Activated T-helper 2 cell treated with anti-CD3 and anti-CD28 coated beads, Interferon-gamma antibody, Interleukin-2, Interleukin-4, amounts not matched to agents 10 μg/mL and 5 μg/mL and 100 μg/mL, durations not matched to agents 14 hours and 24 hours and 36 hours (primary cell): ENCODE results near the gene EID3. TPM values are rescaled to one million over a fixed set of nuclear protein-coding genes. Genes with fewer than 3 reads are reported as not detected.
A peak's percentile ranks its signal among the peaks of the same experiment; 100 is the strongest.
"Not testable (repeated sequence)": the region's sequence is repeated elsewhere in the genome, so short reads cannot be mapped to it uniquely, and the experiment has no call there.

Experiments used
- DNase-seq: peaks from one replicate; pipeline ENCODE4 v3.0.0; 2021; ENCODE audit warnings: low spot score
- H3K27ac Mint-ChIP-seq: one replicate; pipeline ENCODE4 v1.8.0; 2021; ENCODE audit warnings: mixed read lengths
- H3K27me3 Mint-ChIP-seq: one replicate; pipeline ENCODE4 v1.8.0; 2021; ENCODE audit warnings: low read depth, mixed read lengths
- H3K36me3 Mint-ChIP-seq: one replicate; pipeline ENCODE4 v1.8.0; 2021; ENCODE audit warnings: low read depth, mixed read lengths
- H3K4me1 Mint-ChIP-seq: one replicate; pipeline ENCODE4 v1.8.0; 2021; ENCODE audit warnings: low read depth, mixed read lengths
- H3K4me3 Mint-ChIP-seq: one replicate; pipeline ENCODE4 v1.8.0; 2021; ENCODE audit warnings: low read depth, mild to moderate bottlenecking, moderate library complexity, mixed read lengths
- H3K9me3 Mint-ChIP-seq: one replicate; pipeline ENCODE4 v1.8.0; 2021; ENCODE audit warnings: mixed read lengths
- intact Hi-C: fragments of 100-400 bp; cut with micrococcal nuclease; formaldehyde crosslinking; loops from one replicate; pipeline ENCODE4 v1.15.1; 2023
- total RNA-seq: library from RNA; stranded (reverse); gene quantifications from 2 replicates; pipeline ENCODE4 v1.2.3, GENCODE V29; 2022

The EID3 gene
- total RNA-seq, 1 donor from 2014 or later, result 9.4 TPM

GRCh38 chr12:104319918-104320626 is 16.5 kb downstream of the EID3 start:
- Mint-ChIP-seq H3K27ac (peak overlapping the region; percentile 17), H3K4me1 (peaks cover 8% of the 10 kb centered on the region), H3K36me3 (peaks cover 66% of the 10 kb centered on the region), H3K9me3 (no peaks in the 10 kb centered on the region), H3K27me3 (no peaks in the 10 kb centered on the region), H3K4me3 (no peak overlapping the region)
- intact Hi-C loops, result no loop called here
- DNase-seq, result no peak

GRCh38 chr12:104320627-104321024 is 17.1 kb downstream of the EID3 start:
- intact Hi-C loops, result no loop called here
- peaks cover 4% of the 10 kb centered on the region for H3K4me1 Mint-ChIP-seq
- peaks cover 64% of the 10 kb centered on the region for H3K36me3 Mint-ChIP-seq
- no peaks in the 10 kb centered on the region for H3K27me3 Mint-ChIP-seq
- H3K27ac Mint-ChIP-seq, result no peak overlapping the region
- no peak for DNase-seq
- no peaks in the 10 kb centered on the region for H3K9me3 Mint-ChIP-seq
- H3K4me3 Mint-ChIP-seq, result no peak overlapping the region

- Mint-ChIP-seq H3K4me3 (no peak overlapping the region), H3K9me3 (no peaks in the 10 kb centered on the region), H3K36me3 (peaks cover 65% of the 10 kb centered on the region), H3K4me1 (peaks cover 4% of the 10 kb centered on the region), H3K27ac (no peak overlapping the region), H3K27me3 (no peaks in the 10 kb centered on the region)
- intact Hi-C loops, result no loop called here
- no peak for DNase-seq
These were observed 18.4 kb downstream of the EID3 start for GRCh38 chr12:104321949-104322348.

- H3K4me1 Mint-ChIP-seq, intact Hi-C loops: not testable (repeated sequence)
These were observed 19.0 kb downstream of the EID3 start for GRCh38 chr12:104322533-104322932.

GRCh38 chr12:104323899-104324298 is 20.4 kb downstream of the EID3 start:
- no peak for DNase-seq
- intact Hi-C loops, result no loop called here
- Mint-ChIP-seq H3K27me3 (no peaks in the 10 kb centered on the region), H3K36me3 (peaks cover 69% of the 10 kb centered on the region), H3K4me3 (no peak overlapping the region), H3K9me3 (no peaks in the 10 kb centered on the region), H3K4me1 (peaks cover 4% of the 10 kb centered on the region), H3K27ac (no peak overlapping the region)

More at GRCh38 chr12:104322533-104322932, 19.0 kb downstream of the EID3 start:
- not testable (repeated sequence) for H3K4me3 Mint-ChIP-seq, H3K27ac Mint-ChIP-seq, DNase-seq, H3K9me3 Mint-ChIP-seq, H3K27me3 Mint-ChIP-seq
- peaks cover 70% of the 10 kb centered on the region for H3K36me3 Mint-ChIP-seq

- H3K9me3 Mint-ChIP-seq, intact Hi-C loops, DNase-seq, H3K27ac Mint-ChIP-seq, H3K4me1 Mint-ChIP-seq, H3K27me3 Mint-ChIP-seq, H3K4me3 Mint-ChIP-seq: not testable (repeated sequence)
- H3K36me3 Mint-ChIP-seq, result peaks cover 54% of the 10 kb centered on the region
These were observed 24.7 kb downstream of the EID3 start for GRCh38 chr12:104328278-104328677.

GRCh38 chr12:104328790-104329189 is 25.3 kb downstream of the EID3 start:
- no peak for DNase-seq
- Mint-ChIP-seq H3K4me1 (no peaks in the 10 kb centered on the region), H3K4me3 (no peak overlapping the region), H3K36me3 (peaks cover 57% of the 10 kb centered on the region), H3K27me3 (no peaks in the 10 kb centered on the region), H3K9me3 (no peaks in the 10 kb centered on the region), H3K27ac (no peak overlapping the region)
- intact Hi-C loops, result no loop called here

- no peak overlapping the region for H3K27ac Mint-ChIP-seq
- no peak for DNase-seq
- no peaks in the 10 kb centered on the region for H3K4me1 Mint-ChIP-seq
- no peaks in the 10 kb centered on the region for H3K27me3 Mint-ChIP-seq
- H3K4me3 Mint-ChIP-seq, result no peak overlapping the region
- peaks cover 59% of the 10 kb centered on the region for H3K36me3 Mint-ChIP-seq
- no peaks in the 10 kb centered on the region for H3K9me3 Mint-ChIP-seq
- intact Hi-C loops, result no loop called here
These were observed 26.4 kb downstream of the EID3 start for GRCh38 chr12:104329707-104330532.

- no peak overlapping the region for H3K27ac Mint-ChIP-seq
- intact Hi-C loops, result no loop called here
- no peak for DNase-seq
- no peak overlapping the region for H3K4me3 Mint-ChIP-seq
- H3K27me3 Mint-ChIP-seq, result no peaks in the 10 kb centered on the region
- H3K36me3 Mint-ChIP-seq, result peaks cover 55% of the 10 kb centered on the region
- no peaks in the 10 kb centered on the region for H3K9me3 Mint-ChIP-seq
- no peaks in the 10 kb centered on the region for H3K4me1 Mint-ChIP-seq
These were observed 27.8 kb downstream of the EID3 start for GRCh38 chr12:104331376-104331775.

- H3K4me1 Mint-ChIP-seq, H3K9me3 Mint-ChIP-seq, H3K27me3 Mint-ChIP-seq, intact Hi-C loops, H3K4me3 Mint-ChIP-seq, DNase-seq, H3K27ac Mint-ChIP-seq: not testable (repeated sequence)
- H3K36me3 Mint-ChIP-seq, result peaks cover 51% of the 10 kb centered on the region
These were observed 28.7 kb downstream of the EID3 start for GRCh38 chr12:104332273-104332672.

GRCh38 chr12:104333692-104334255 is 30.2 kb downstream of the EID3 start:
- no peaks in the 10 kb centered on the region for H3K27me3 Mint-ChIP-seq
- intact Hi-C loops, result no loop called here
- no peak overlapping the region for H3K4me3 Mint-ChIP-seq
- H3K9me3 Mint-ChIP-seq, result no peaks in the 10 kb centered on the region
- no peak for DNase-seq
- peaks cover 50% of the 10 kb centered on the region for H3K36me3 Mint-ChIP-seq
- H3K4me1 Mint-ChIP-seq, result peaks cover 2% of the 10 kb centered on the region
- no peak overlapping the region for H3K27ac Mint-ChIP-seq

GRCh38 chr12:104334581-104334980 is 31.0 kb downstream of the EID3 start:
- Mint-ChIP-seq H3K27me3 (no peaks in the 10 kb centered on the region), H3K4me1 (peaks cover 2% of the 10 kb centered on the region), H3K4me3 (no peak overlapping the region), H3K36me3 (peaks cover 52% of the 10 kb centered on the region), H3K27ac (no peak overlapping the region), H3K9me3 (no peaks in the 10 kb centered on the region)
- DNase-seq, result no peak
- intact Hi-C loops, result no loop called here

- H3K4me3 Mint-ChIP-seq, result no peak overlapping the region
- intact Hi-C loops, result loop anchor here (2.0 kb wide), 1 partner anchor 49 kb away; no protein-coding TSS in a partner anchor
- no peak for DNase-seq
- H3K4me1 Mint-ChIP-seq, result peaks cover 2% of the 10 kb centered on the region
- no peaks in the 10 kb centered on the region for H3K27me3 Mint-ChIP-seq
- peak overlapping the region; percentile 62 for H3K27ac Mint-ChIP-seq
- peaks cover 62% of the 10 kb centered on the region for H3K36me3 Mint-ChIP-seq
- H3K9me3 Mint-ChIP-seq, result no peaks in the 10 kb centered on the region
These were observed 32.6 kb downstream of the EID3 start for GRCh38 chr12:104336115-104336514.
